Neural crest cell (in vitro differentiated cells): ENCODE results near the gene AADAC. TPM values are rescaled to one million over a fixed set of nuclear protein-coding genes. Genes with fewer than 3 reads are reported as not detected.

ENCODE experiments used
- DNase-seq: peaks from one replicate; pipeline ENCODE4 v3.0.0; 2021; ENCODE audit warnings: low read depth, mixed read lengths, low spot score
- H3K27ac Mint-ChIP-seq: one replicate; pipeline ENCODE4 v1.8.0; 2021; ENCODE audit warnings: mild to moderate bottlenecking, mixed read lengths; ENCODE audit not compliant: unreplicated experiment
- H3K27me3 Mint-ChIP-seq: 2 replicates; pipeline ENCODE4 v1.8.0; 2021; ENCODE audit warnings: low read depth, mild to moderate bottlenecking, mixed read lengths
- H3K36me3 Mint-ChIP-seq: 2 replicates; pipeline ENCODE4 v1.8.0; 2021; ENCODE audit warnings: low read depth, mild to moderate bottlenecking, mixed read lengths
- H3K4me1 Mint-ChIP-seq: 2 replicates; pipeline ENCODE4 v1.8.0; 2021; ENCODE audit warnings: mixed read lengths
- H3K4me3 Mint-ChIP-seq: one replicate; pipeline ENCODE4 v1.8.0; 2021; ENCODE audit warnings: mild to moderate bottlenecking, mixed read lengths
- H3K9me3 Mint-ChIP-seq: 2 replicates; pipeline ENCODE4 v1.8.0; 2021; ENCODE audit warnings: mixed read lengths
- CTCF ChIP-seq: fragments of 200-600 bp; sonication (generic); conservative IDR thresholded peaks from 2 replicates; pipeline ENCODE4 v1.5.0; 2021; ENCODE audit warnings: antibody characterized with exemption, mild to moderate bottlenecking
- total RNA-seq: library from RNA; stranded (reverse); gene quantifications from 2 replicates; pipeline ENCODE4 v1.2.1, GENCODE V29; 2021

The AADAC gene
- total RNA-seq, 1 donor from 2014 or later = not detected

GRCh38 chr3:151835751-151836525 is 22.0 kb downstream of the AADAC start:
- H3K9me3 Mint-ChIP-seq = no peaks in the 10 kb centered on the region
- H3K27ac Mint-ChIP-seq = no peak overlapping the region

GRCh38 chr3:151837057-151837456 is 23.1 kb downstream of the AADAC start:
- H3K9me3 Mint-ChIP-seq = no peaks in the 10 kb centered on the region
- H3K36me3 Mint-ChIP-seq = no peaks in the 10 kb centered on the region
- DNase-seq = no peak
- H3K27ac Mint-ChIP-seq = no peak overlapping the region
- TF ChIP-seq CTCF = no peak
- peaks cover 13% of the 10 kb centered on the region for H3K4me1 Mint-ChIP-seq
- no peak overlapping the region for H3K4me3 Mint-ChIP-seq
- no peaks in the 10 kb centered on the region for H3K27me3 Mint-ChIP-seq

More at GRCh38 chr3:151835751-151836525, 22.0 kb downstream of the AADAC start:
- no peaks in the 10 kb centered on the region for H3K36me3 Mint-ChIP-seq
- H3K27me3 Mint-ChIP-seq = no peaks in the 10 kb centered on the region
- TF ChIP-seq CTCF = no peak
- DNase-seq = no peak
- H3K4me3 Mint-ChIP-seq = no peak overlapping the region
- H3K4me1 Mint-ChIP-seq = peaks cover 13% of the 10 kb centered on the region

DNA sequence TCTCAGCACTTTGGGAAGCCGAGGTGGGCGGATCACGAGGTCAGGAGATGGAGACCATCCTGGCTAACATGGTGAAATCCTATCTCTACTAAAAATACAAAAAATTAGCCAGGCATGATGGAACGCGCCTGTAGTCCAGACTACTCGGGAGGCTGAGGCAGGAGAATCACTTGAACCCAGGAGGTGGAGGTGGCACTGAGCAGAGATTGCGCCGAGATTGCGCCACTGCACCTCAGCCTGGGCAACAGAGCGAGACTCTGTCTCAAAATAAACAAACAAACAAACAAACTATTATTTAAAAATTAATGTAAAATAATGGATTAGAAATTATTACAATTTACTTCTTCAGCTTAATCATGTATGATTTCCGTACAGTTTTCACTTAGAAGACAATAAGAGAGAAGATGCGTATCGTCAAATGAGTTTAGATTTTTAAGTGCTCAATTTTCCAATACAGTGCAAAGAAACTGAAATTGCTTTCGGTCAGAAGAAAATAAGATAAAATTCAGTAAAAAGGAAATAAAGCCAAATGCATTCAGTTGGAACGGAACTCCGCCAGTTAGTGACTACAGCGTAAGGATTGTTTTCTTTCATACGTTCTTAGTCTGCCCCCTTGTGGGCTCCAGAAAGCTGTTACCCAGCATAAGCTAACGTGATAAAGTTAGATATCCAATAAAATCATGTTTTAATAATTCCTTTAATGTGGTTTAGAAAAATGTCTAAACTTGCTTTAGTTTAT is 24.8 kb downstream of the AADAC start:
- Mint-ChIP-seq H3K4me3 (no peak overlapping the region), H3K27ac (no peak overlapping the region), H3K27me3 (no peaks in the 10 kb centered on the region), H3K4me1 (peaks cover 18% of the 10 kb centered on the region), H3K36me3 (no peaks in the 10 kb centered on the region), H3K9me3 (no peaks in the 10 kb centered on the region)
- DNase-seq = peak; percentile 41
- peak; percentile 97 for TF ChIP-seq CTCF

DNA sequence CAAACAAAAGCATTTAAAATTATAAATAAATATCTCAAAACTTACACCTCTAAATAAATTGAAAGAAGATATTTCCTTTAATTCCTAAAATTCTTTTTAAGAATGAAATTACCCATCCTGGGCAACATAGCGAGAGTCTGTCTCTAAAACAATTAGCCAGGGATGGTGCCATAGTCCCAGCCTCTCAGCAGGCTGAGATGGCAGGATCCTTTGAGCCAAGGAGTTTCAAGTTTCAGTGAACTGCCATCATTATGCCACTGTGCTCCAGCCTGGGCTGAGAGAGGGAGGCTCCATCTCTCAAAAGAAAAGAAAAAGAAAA is 25.4 kb downstream of the AADAC start:
- Mint-ChIP-seq H3K27me3 (no peaks in the 10 kb centered on the region), H3K4me3 (no peak overlapping the region), H3K4me1 (peaks cover 18% of the 10 kb centered on the region), H3K9me3 (no peaks in the 10 kb centered on the region), H3K36me3 (no peaks in the 10 kb centered on the region), H3K27ac (no peak overlapping the region)
- peak; percentile 33 for TF ChIP-seq CTCF
- DNase-seq = no peak

DNA sequence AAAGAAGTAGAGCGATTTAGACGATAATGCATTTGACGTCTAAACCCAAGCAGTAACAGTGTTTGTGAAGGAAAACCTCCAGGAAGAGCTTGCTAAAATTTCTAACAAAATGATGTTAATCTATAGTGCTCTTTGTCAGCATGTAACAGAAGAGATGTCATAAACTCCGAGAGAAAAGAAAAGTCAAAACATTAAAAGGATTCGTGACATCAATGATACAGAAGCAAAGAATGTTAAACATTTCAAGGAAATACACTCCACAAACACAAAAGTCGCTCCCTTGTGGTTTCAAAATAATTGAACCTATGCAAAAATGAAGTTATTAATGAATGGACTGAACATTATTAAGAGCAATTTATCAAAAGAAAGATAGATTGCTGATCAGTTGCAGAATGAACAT is 27.9 kb downstream of the AADAC start:
- DNase-seq = no peak
- Mint-ChIP-seq H3K27ac (no peak overlapping the region), H3K4me1 (peaks cover 12% of the 10 kb centered on the region), H3K36me3 (no peaks in the 10 kb centered on the region), H3K27me3 (no peaks in the 10 kb centered on the region), H3K9me3 (peaks cover 6% of the 10 kb centered on the region), H3K4me3 (no peak overlapping the region)
- no peak for TF ChIP-seq CTCF
